GM23338 (cell line): ENCODE data around the gene DET1. TPM values are rescaled to one million over a fixed set of nuclear protein-coding genes. Genes with fewer than 3 reads are reported as not detected.
A peak's percentile ranks its signal among the peaks of the same experiment; 100 is the strongest.

Experiments used
- ATAC-seq: fragments of 200-7000 bp; cut with Tn5 transposase; 3 replicates; pipeline ENCODE4 v1.9.1; 2020
- DNase-seq: peaks from one replicate; pipeline ENCODE4 v3.0.0-alpha.2; 2015; ENCODE audit warnings: low spot score
- H2AFZ ChIP-seq: fragments of 200-600 bp; sonication (generic); 2 replicates; pipeline ENCODE4 v1.8.0; 2016; ENCODE audit warnings: antibody characterized with exemption, mild to moderate bottlenecking, moderate library complexity
- H3F3A ChIP-seq: fragments of 200-600 bp; sonication (generic); replicated peaks from 2 replicates; pipeline ENCODE4 v1.8.0; 2017; ENCODE audit warnings: antibody characterized with exemption, mixed run types, low read depth
- H3K27ac ChIP-seq: fragments of 200-600 bp; sonication (generic); 2 replicates; pipeline ENCODE4 v1.6.1; 2016; ENCODE audit warnings: low read depth
- H3K27me3 ChIP-seq: fragments of 200-600 bp; sonication (generic); 2 replicates; pipeline ENCODE4 v1.8.0; 2016; ENCODE audit warnings: mild to moderate bottlenecking, mixed run types, moderate library complexity; ENCODE audit not compliant: insufficient read depth
- H3K36me3 ChIP-seq: fragments of 200-600 bp; sonication (generic); 2 replicates; pipeline ENCODE4 v1.8.0; 2016; ENCODE audit warnings: mild to moderate bottlenecking; ENCODE audit not compliant: insufficient read depth
- H3K4me1 ChIP-seq: fragments of 200-600 bp; sonication (generic); 2 replicates; pipeline ENCODE4 v1.8.0; 2016; ENCODE audit warnings: mild to moderate bottlenecking, moderate library complexity; ENCODE audit not compliant: insufficient read depth
- H3K4me2 ChIP-seq: fragments of 200-600 bp; sonication (generic); 2 replicates; pipeline ENCODE4 v1.7.1; 2017; ENCODE audit warnings: mixed run types
- H3K4me3 ChIP-seq: fragments of 200-600 bp; sonication (generic); 2 replicates; pipeline ENCODE4 v1.6.1; 2016; ENCODE audit warnings: mixed run types
- H3K79me2 ChIP-seq: fragments of 200-600 bp; sonication (generic); replicated peaks from 2 replicates; pipeline ENCODE4 v1.8.0; 2017; ENCODE audit warnings: mild to moderate bottlenecking; ENCODE audit not compliant: insufficient read depth
- H3K9me2 ChIP-seq: fragments of 200-600 bp; sonication (generic); 2 replicates; pipeline ENCODE4 v1.8.0; 2017; ENCODE audit not compliant: insufficient read depth
- H4K20me1 ChIP-seq: fragments of 200-600 bp; sonication (generic); replicated peaks from 2 replicates; pipeline ENCODE4 v1.8.0; 2017; ENCODE audit warnings: mild to moderate bottlenecking; ENCODE audit not compliant: insufficient read depth
- H3K27ac Mint-ChIP-seq: 2 replicates; pipeline ENCODE4 v1.8.0; 2020; ENCODE audit warnings: inconsistent platforms, mild to moderate bottlenecking, moderate library complexity, mixed read lengths
- H3K27me3 Mint-ChIP-seq: 3 replicates; pipeline ENCODE4 v1.8.0; 2022; ENCODE audit warnings: low read depth, mild to moderate bottlenecking, moderate library complexity, mixed read lengths, inconsistent platforms; ENCODE audit not compliant: insufficient read depth, poor library complexity
- H3K36me3 Mint-ChIP-seq: 3 replicates; pipeline ENCODE4 v1.8.0; 2021; ENCODE audit warnings: low read depth, mild to moderate bottlenecking, inconsistent platforms, moderate library complexity, mixed read lengths
- H3K4me1 Mint-ChIP-seq: 3 replicates; pipeline ENCODE4 v1.8.0; 2020; ENCODE audit warnings: mild to moderate bottlenecking, inconsistent platforms, mixed read lengths
- H3K4me3 Mint-ChIP-seq: 3 replicates; pipeline ENCODE4 v1.8.0; 2021; ENCODE audit warnings: moderate library complexity, mild to moderate bottlenecking, inconsistent platforms, mixed read lengths
- H3K9me3 Mint-ChIP-seq: 3 replicates; pipeline ENCODE4 v1.8.0; 2020; ENCODE audit warnings: moderate library complexity, mild to moderate bottlenecking, inconsistent platforms, mixed read lengths
- ETS1 ChIP-seq: IDR thresholded peaks from 2 replicates; pipeline ENCODE4 v1.6.1; 2016; ENCODE audit warnings: antibody characterized with exemption
- EZH2phosphoT487 ChIP-seq: fragments of 200-600 bp; sonication (generic); IDR thresholded peaks from one replicate; pipeline ENCODE4 v1.8.1; 2018; ENCODE audit warnings: antibody characterized with exemption; ENCODE audit not compliant: unreplicated experiment
- NANOG ChIP-seq: IDR thresholded peaks from 2 replicates; pipeline ENCODE4 v1.6.1; 2016; ENCODE audit warnings: antibody characterized with exemption, borderline replicate concordance
- POLR2AphosphoS5 ChIP-seq: IDR thresholded peaks from 2 replicates; pipeline ENCODE4 v1.6.1; 2016; ENCODE audit warnings: antibody characterized with exemption, low read depth
- ZNF114 ChIP-seq: fragments of 250-450 bp; sonication (Bioruptor Pico); IDR thresholded peaks from 2 replicates; pipeline ENCODE4 v1.5.0; 2020; ENCODE audit warnings: mild to moderate bottlenecking, moderate library complexity
- ZNF331 ChIP-seq: fragments of 250-450 bp; sonication (Bioruptor Pico); IDR thresholded peaks from 2 replicates; pipeline ENCODE4 v1.5.0; 2020; ENCODE audit warnings: low read depth, mild to moderate bottlenecking, moderate library complexity
- ZNF462 ChIP-seq: fragments of 250-450 bp; sonication (Bioruptor Pico); IDR thresholded peaks from 2 replicates; pipeline ENCODE4 v1.5.0; 2020; ENCODE audit warnings: mild to moderate bottlenecking, moderate library complexity
- polyA plus RNA-seq: library from polyadenylated mRNA; unstranded; fragments of >200 nt; fragmentation: Nextera tagmentation; extraction: Ambion mirVana; gene quantifications from 2 replicates; pipeline ENCODE4 v1.2.1, GENCODE V29; 2016
- total RNA-seq: library from RNA; depleted of rRNA; stranded (reverse); fragments of >200 nt; shearing (Covaris generic); gene quantifications from 2 replicates; pipeline ENCODE4 v1.2.3, GENCODE V29; 2014
- TF ChIP-seq, protein P1 (sequence below), 2 experiments: fragments of 200-600 bp in 1 of 2; sonication (generic) in 1 of 2; conservative IDR thresholded peaks; 2 replicates each; pipeline versions ENCODE4 v1.5.1 to v1.6.1; 2016 to 2017; ENCODE audit warnings: antibody characterized with exemption in 2 of 2, low read depth in 2 of 2, mild to moderate bottlenecking in 2 of 2, moderate library complexity in 1 of 2

DET1 gene
- total and polyA plus RNA-seq, 2 experiments from 2014 or later: 4.2 to 8.6 TPM

- peak; percentile 43 for ATAC-seq
- Histone ChIP-seq H3K27ac (no peak overlapping the region), H3K4me2 (no peak overlapping the region), H4K20me1 (no peaks in the 10 kb centered on the region), H3F3A (no peaks in the 10 kb centered on the region), H3K36me3 (no peaks in the 10 kb centered on the region), H3K79me2 (no peaks in the 10 kb centered on the region), H2AFZ (0 out of 2 replicates have a peak overlapping the region, but pooled peaks have one; percentile 72), H3K4me3 (no peak overlapping the region), H3K9me2 (no peaks in the 10 kb centered on the region), H3K27me3 (no peaks in the 10 kb centered on the region), H3K4me1 (peaks cover 28% of the 10 kb centered on the region)
- DNase-seq: peak; percentile 45
- no peak overlapping the region for H3K4me3 Mint-ChIP-seq
- H3K27me3 Mint-ChIP-seq: peaks cover 11% of the 10 kb centered on the region
- H3K36me3 Mint-ChIP-seq: no peaks in the 10 kb centered on the region
- peaks cover 34% of the 10 kb centered on the region for H3K4me1 Mint-ChIP-seq
- TF ChIP-seq POLR2AphosphoS5: no peak
- TF ChIP-seq ZNF114 (CRISPR knock-in tag): no peak
- TF ChIP-seq, protein P1, sequence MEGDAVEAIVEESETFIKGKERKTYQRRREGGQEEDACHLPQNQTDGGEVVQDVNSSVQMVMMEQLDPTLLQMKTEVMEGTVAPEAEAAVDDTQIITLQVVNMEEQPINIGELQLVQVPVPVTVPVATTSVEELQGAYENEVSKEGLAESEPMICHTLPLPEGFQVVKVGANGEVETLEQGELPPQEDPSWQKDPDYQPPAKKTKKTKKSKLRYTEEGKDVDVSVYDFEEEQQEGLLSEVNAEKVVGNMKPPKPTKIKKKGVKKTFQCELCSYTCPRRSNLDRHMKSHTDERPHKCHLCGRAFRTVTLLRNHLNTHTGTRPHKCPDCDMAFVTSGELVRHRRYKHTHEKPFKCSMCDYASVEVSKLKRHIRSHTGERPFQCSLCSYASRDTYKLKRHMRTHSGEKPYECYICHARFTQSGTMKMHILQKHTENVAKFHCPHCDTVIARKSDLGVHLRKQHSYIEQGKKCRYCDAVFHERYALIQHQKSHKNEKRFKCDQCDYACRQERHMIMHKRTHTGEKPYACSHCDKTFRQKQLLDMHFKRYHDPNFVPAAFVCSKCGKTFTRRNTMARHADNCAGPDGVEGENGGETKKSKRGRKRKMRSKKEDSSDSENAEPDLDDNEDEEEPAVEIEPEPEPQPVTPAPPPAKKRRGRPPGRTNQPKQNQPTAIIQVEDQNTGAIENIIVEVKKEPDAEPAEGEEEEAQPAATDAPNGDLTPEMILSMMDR (conservative IDR thresholded peaks at IDR 0.05; ENCODE audit: low read depth in 2 of 2): peak; percentile 25 to 42
- no peaks in the 10 kb centered on the region for H3K9me3 Mint-ChIP-seq
- peak overlapping the region; percentile 34; the same call in 1 of the 2 replicates for H3K27ac Mint-ChIP-seq
Measured at GRCh38 chr15:88487178-88487795, 59.2 kb downstream of the DET1 start.

GRCh38 chr15:88484682-88485331 is 61.7 kb downstream of the DET1 start:
- no peaks in the 10 kb centered on the region for H3K27me3 ChIP-seq
- no peaks in the 10 kb centered on the region for H3K36me3 Mint-ChIP-seq
- peaks cover 7% of the 10 kb centered on the region for H3K27me3 Mint-ChIP-seq
- H3K79me2 ChIP-seq: no peaks in the 10 kb centered on the region
- H4K20me1 ChIP-seq: no peaks in the 10 kb centered on the region
- no peak overlapping the region; the same call in 1 of the 2 replicates for H3K4me3 ChIP-seq
- no peaks in the 10 kb centered on the region for H3F3A ChIP-seq
- peak; percentile 68 for ATAC-seq
- H3K9me3 Mint-ChIP-seq: no peaks in the 10 kb centered on the region
- peaks cover 28% of the 10 kb centered on the region for H3K4me1 ChIP-seq
- H3K4me3 Mint-ChIP-seq: no peak overlapping the region
- peak overlapping the region; percentile 34 for H3K4me2 ChIP-seq
- no peak overlapping the region for H2AFZ ChIP-seq
- peaks cover 32% of the 10 kb centered on the region for H3K4me1 Mint-ChIP-seq
- H3K27ac Mint-ChIP-seq: no peak overlapping the region
- DNase-seq: peak; percentile 52
- H3K36me3 ChIP-seq: no peaks in the 10 kb centered on the region
- no peaks in the 10 kb centered on the region for H3K9me2 ChIP-seq
- H3K27ac ChIP-seq: no peak overlapping the region
- TF ChIP-seq ZNF331 (CRISPR knock-in tag) (no peak), NANOG (no peak), ZNF462 (CRISPR knock-in tag) (no peak), EZH2phosphoT487 (no peak), ETS1 (no peak), ZNF114 (CRISPR knock-in tag) (no peak)
- TF ChIP-seq, protein P1 (conservative IDR thresholded peaks at IDR 0.05; ENCODE audit: low read depth in 2 of 2): no peak
